H1 (cell line): ENCODE results near the gene ZYX. TPM values are rescaled to one million over a fixed set of nuclear protein-coding genes. Genes with fewer than 3 reads are reported as not detected.

Source experiments
- CTCF ChIA-PET: fragments of 300-600 bp; sonication (Branson Sonifier 250); formaldehyde crosslinking; loops from one replicate; lab custom pipeline; 2021; ENCODE audit not compliant: partially characterized antibody; lab: Charles Lee
- POLR2A ChIA-PET: fragments of 300-600 bp; sonication (Branson Sonifier 250); formaldehyde crosslinking; loops from one replicate; lab custom pipeline; 2021; ENCODE audit warnings: inconsistent platforms; ENCODE audit not compliant: partially characterized antibody; lab: Charles Lee
- DNase-seq, 2 experiments: peaks; one replicate each; pipeline versions ENCODE4 v3.0.0 to v3.0.0-alpha.2; 2010 to 2022; ENCODE audit warnings: low spot score in 2 of 2, low read depth in 1 of 2, mixed read lengths in 1 of 2
- FAIRE-seq: peaks from 2 replicates; lab custom pipeline; 2011; peaks lifted over from hg19 to GRCh38; lab: Jason Lieb, UNC
- H2AFZ ChIP-seq: 2 replicates; pipeline ENCODE4 v1.8.1; 2012; ENCODE audit warnings: low read length, inconsistent platforms
- H2AK5ac ChIP-seq: 2 replicates; pipeline ENCODE4 v1.6.1; 2013; ENCODE audit warnings: low read depth, low read length
- H2BK120ac ChIP-seq: replicated peaks from 2 replicates; pipeline ENCODE3; 2013; ENCODE audit warnings: low read depth, low read length, inconsistent platforms
- H2BK12ac ChIP-seq: 2 replicates; pipeline ENCODE4 v1.6.1; 2013; ENCODE audit warnings: low read depth, low read length
- H2BK15ac ChIP-seq: 2 replicates; pipeline ENCODE4 v1.6.1; 2013; ENCODE audit warnings: low read length
- H2BK20ac ChIP-seq: 2 replicates; pipeline ENCODE4 v1.6.1; 2013; ENCODE audit warnings: low read length
- H2BK5ac ChIP-seq: 2 replicates; pipeline ENCODE4 v1.6.1; 2013; ENCODE audit warnings: low read depth, low read length
- H3K14ac ChIP-seq: 2 replicates; pipeline ENCODE4 v1.6.1; 2013; ENCODE audit warnings: inconsistent platforms; ENCODE audit not compliant: insufficient read length
- H3K18ac ChIP-seq: 2 replicates; pipeline ENCODE4 v1.6.1; 2013; ENCODE audit warnings: low read length; ENCODE audit errors: extremely low read depth
- H3K23ac ChIP-seq: 2 replicates; pipeline ENCODE4 v1.6.1; 2013; ENCODE audit warnings: inconsistent platforms; ENCODE audit not compliant: insufficient read length
- H3K23me2 ChIP-seq: 2 replicates; pipeline ENCODE4 v1.6.1; 2013; ENCODE audit warnings: low read depth, low read length
- H3K27ac ChIP-seq: 2 replicates; pipeline ENCODE4 v1.6.1; 2011; ENCODE audit warnings: low read depth, low read length, inconsistent platforms
- H3K27me3 ChIP-seq, 4 experiments: replicated peaks in 1 of 4; 1 replicate in 1 of 4; 2 replicates in 3 of 4; pipeline versions ENCODE4 v1.6.1 to v1.8.1; 2011 to 2013; ENCODE audit warnings: low read length in 3 of 4, mild to moderate bottlenecking in 3 of 4, inconsistent platforms in 2 of 4, mixed read lengths in 2 of 4, moderate library complexity in 1 of 4; ENCODE audit not compliant: control insufficient read depth in 3 of 4, insufficient read depth in 3 of 4; ENCODE audit errors: extremely low read depth in 1 of 4
- H3K36me3 ChIP-seq, 4 experiments: 2 replicates each; pipeline versions ENCODE4 v1.6.1 to v1.8.1; 2011 to 2013; ENCODE audit warnings: mild to moderate bottlenecking in 4 of 4, low read length in 3 of 4, moderate library complexity in 2 of 4, control low read depth in 1 of 4, inconsistent platforms in 1 of 4; ENCODE audit not compliant: insufficient read depth in 4 of 4, control insufficient read depth in 2 of 4
- H3K4ac ChIP-seq: replicated peaks from 2 replicates; pipeline ENCODE3; 2013; ENCODE audit warnings: low read length, low read depth, mixed read lengths, inconsistent platforms; ENCODE audit not compliant: insufficient read length
- H3K4me1 ChIP-seq, 4 experiments: replicated peaks in 1 of 4; 1 replicate in 1 of 4; 2 replicates in 3 of 4; pipeline versions ENCODE4 v1.6.1 to v1.8.1; 2011 to 2013; ENCODE audit warnings: low read length in 3 of 4, inconsistent platforms in 2 of 4, mixed read lengths in 1 of 4; ENCODE audit not compliant: insufficient read depth in 4 of 4, control insufficient read depth in 3 of 4
- H3K4me2 ChIP-seq, 2 experiments: 2 replicates each; pipeline versions ENCODE4 v1.6.1 to v1.8.1; 2011 to 2013; ENCODE audit warnings: low read depth in 2 of 2, low read length in 2 of 2, control low read depth in 1 of 2, inconsistent platforms in 1 of 2, mild to moderate bottlenecking in 1 of 2; ENCODE audit not compliant: insufficient read depth in 1 of 2
- H3K4me3 ChIP-seq, 4 experiments: fragments of 200-600, 300-600 bp in 1 of 4; sonication (generic), shearing (Covaris generic), sonication (Bioruptor Twin) in 1 of 4; 2 replicates each; pipeline versions ENCODE4 v1.5.1 to v1.8.1; 2011 to 2016; ENCODE audit warnings: low read length in 4 of 4, low read depth in 3 of 4, control low read depth in 2 of 4, inconsistent platforms in 2 of 4, mild to moderate bottlenecking in 2 of 4, mixed read lengths in 1 of 4, moderate library complexity in 1 of 4; ENCODE audit not compliant: insufficient read depth in 2 of 4; ENCODE audit errors: extremely low read depth in 1 of 4
- H3K56ac ChIP-seq: replicated peaks from 2 replicates; pipeline ENCODE3; 2013; ENCODE audit warnings: low read depth, mild to moderate bottlenecking, mixed read lengths, low read length, inconsistent platforms; ENCODE audit not compliant: insufficient read length
- H3K79me1 ChIP-seq: 2 replicates; pipeline ENCODE4 v1.6.1; 2013; ENCODE audit warnings: low read depth, low read length, control low read depth
- H3K79me2 ChIP-seq, 2 experiments: 2 replicates each; pipeline versions ENCODE4 v1.6.1 to v1.8.1; 2012 to 2013; ENCODE audit warnings: low read length in 2 of 2, mild to moderate bottlenecking in 2 of 2, inconsistent platforms in 1 of 2; ENCODE audit not compliant: insufficient read depth in 2 of 2, control insufficient read depth in 1 of 2
- H3K9ac ChIP-seq, 4 experiments: replicated peaks in 1 of 4; 1 replicate in 1 of 4; 2 replicates in 3 of 4; pipeline versions ENCODE4 v1.6.1 to v1.8.1; 2011 to 2013; ENCODE audit warnings: low read depth in 3 of 4, low read length in 3 of 4, control low read depth in 2 of 4, mild to moderate bottlenecking in 2 of 4, moderate library complexity in 2 of 4, inconsistent platforms in 1 of 4; ENCODE audit errors: extremely low read depth in 1 of 4
- H3K9me3 ChIP-seq, 2 experiments: 2 replicates each; pipeline versions ENCODE4 v1.6.1 to v1.8.1; 2012 to 2013; ENCODE audit warnings: mild to moderate bottlenecking in 2 of 2, moderate library complexity in 2 of 2, control low read depth in 1 of 2, inconsistent platforms in 1 of 2, low read depth in 1 of 2, low read length in 1 of 2, mixed read lengths in 1 of 2; ENCODE audit not compliant: insufficient read depth in 2 of 2
- H4K20me1 ChIP-seq, 2 experiments: replicated peaks in 1 of 2; 2 replicates each; pipeline versions ENCODE3 to v1.8.1; 2011 to 2013; ENCODE audit warnings: inconsistent platforms in 2 of 2, low read length in 2 of 2, mild to moderate bottlenecking in 1 of 2; ENCODE audit not compliant: insufficient read depth in 2 of 2, control insufficient read depth in 1 of 2
- H4K5ac ChIP-seq: 2 replicates; pipeline ENCODE4 v1.6.1; 2013; ENCODE audit warnings: low read length, low read depth, mixed read lengths, inconsistent platforms; ENCODE audit not compliant: insufficient read length
- H4K8ac ChIP-seq: 2 replicates; pipeline ENCODE4 v1.8.0; 2013; ENCODE audit warnings: mild to moderate bottlenecking, moderate library complexity, low read length, inconsistent platforms; ENCODE audit not compliant: insufficient read depth; ENCODE audit errors: extremely low read depth
- H4K91ac ChIP-seq: replicated peaks from 2 replicates; pipeline ENCODE3; 2013; ENCODE audit warnings: low read length, mixed read lengths, inconsistent platforms; ENCODE audit not compliant: insufficient read length
- CHD1 ChIP-seq: IDR thresholded peaks from 2 replicates; pipeline ENCODE4 v1.6.1; 2012; ENCODE audit warnings: low read depth, low read length, improper control_type of control experiment
- CREB1 ChIP-seq: IDR thresholded peaks from 2 replicates; pipeline ENCODE4 v1.6.1; 2012; ENCODE audit warnings: inconsistent platforms
- CTBP2 ChIP-seq: IDR thresholded peaks from 2 replicates; pipeline ENCODE4 v1.7.0; 2011; ENCODE audit warnings: borderline replicate concordance, mild to moderate bottlenecking, moderate library complexity, mixed read lengths, low read length; ENCODE audit not compliant: insufficient read depth, insufficient read length
- E2F6 ChIP-seq: IDR thresholded peaks from 2 replicates; pipeline ENCODE4 v1.6.1; 2012; ENCODE audit warnings: inconsistent platforms
- HDAC2 ChIP-seq, 2 experiments: fragments of 300-600 bp in 1 of 2; sonication (generic) in 1 of 2; IDR thresholded peaks; 2 replicates each; pipeline ENCODE4 v1.6.1; 2011 to 2012; ENCODE audit warnings: low read depth in 2 of 2, low read length in 2 of 2, mild to moderate bottlenecking in 2 of 2, moderate library complexity in 2 of 2, borderline replicate concordance in 1 of 2, inconsistent platforms in 1 of 2
- KDM4A ChIP-seq: IDR thresholded peaks from one replicate; pipeline ENCODE4 v1.7.1; 2012; ENCODE audit warnings: low read depth, mild to moderate bottlenecking, moderate library complexity, low read length, inconsistent platforms; ENCODE audit not compliant: severe bottlenecking
- POU5F1 ChIP-seq: IDR thresholded peaks from 2 replicates; pipeline ENCODE4 v1.6.1; 2011; ENCODE audit warnings: low read depth, mild to moderate bottlenecking, low read length, moderate library complexity
- SAP30 ChIP-seq: fragments of 300-600 bp; sonication (generic); IDR thresholded peaks from 2 replicates; pipeline ENCODE4 v1.7.1; 2012; ENCODE audit warnings: low read length, moderate library complexity, mild to moderate bottlenecking, inconsistent platforms; ENCODE audit not compliant: insufficient read depth, insufficient replicate concordance
- SIX5 ChIP-seq: IDR thresholded peaks from 2 replicates; pipeline ENCODE4 v1.6.1; 2011; ENCODE audit warnings: mild to moderate bottlenecking, low read depth, low read length
- TCF12 ChIP-seq: IDR thresholded peaks from 2 replicates; pipeline ENCODE4 v1.6.1; 2011; ENCODE audit warnings: low read depth, mild to moderate bottlenecking, low read length
- ZNF274 ChIP-seq: IDR thresholded peaks from 2 replicates; pipeline ENCODE4 v1.7.0; 2012; ENCODE audit warnings: low read length, borderline replicate concordance; ENCODE audit errors: extremely low read depth
- WGBS, 2 experiments: shearing (Covaris generic) in 1 of 2; methylation state at CpG; one replicate each; pipeline versions ENCODE4 v1.1.6 to v1.1.7; 2013 to 2015; ENCODE audit warnings: low lambda C conversion rate in 2 of 2, mixed read lengths in 2 of 2, inconsistent platforms in 1 of 2, low coverage in 1 of 2, missing lambda C conversion rate in 1 of 2; ENCODE audit not compliant: insufficient replicate concordance in 2 of 2, insufficient coverage in 1 of 2, insufficient read length in 1 of 2; ENCODE audit errors: extremely low coverage in 1 of 2, missing lambda C conversion rate in 1 of 2; 5-methylcytosine and 5-hydroxymethylcytosine counted together
- polyA plus RNA-seq, 7 experiments: library from polyadenylated mRNA; depleted of rRNA in 3 of 7; stranded (reverse) in 5 of 7; unstranded in 2 of 7; fragments of >200 nt in 5 of 7; fragments of 200-250 nt in 2 of 7; gene quantifications; 1 replicate in 5 of 7; 2 replicates in 1 of 7; 4 replicates in 1 of 7; pipeline versions ENCODE4 v1.2.1 to v1.2.3, GENCODE V29; 2011 to 2013; ENCODE audit warnings: missing spikeins in 2 of 7, mixed read lengths in 2 of 7
- total RNA-seq: library from RNA; stranded (reverse); fragmentation: NEBNext Ultra II Directional; extraction: Animal tissue kit (Norgen Biotek cat#: 25700); gene quantifications from 2 replicates; pipeline ENCODE4 v1.2.1, GENCODE V29; 2021

ZYX gene
- total and polyA plus RNA-seq, 2 of the 8 experiments (the other 6 are each of a cell fraction or from before 2014, with no cell fraction given) = 40.6 to 159 TPM

- H3K9ac ChIP-seq = no peak overlapping the region
- ChIA-PET CTCF (interaction anchor here (0.9 to 23.5 kb wide), 7 partner anchors 13 to 110 kb away, joined by 3 to 359 read pairs (median 18); partner anchors contain the start of genes EPHA1 and ZYX), POLR2A (interaction anchor here (0.6 to 25.2 kb wide), 9 partner anchors 10 to 517 kb away, joined by 3 to 518 read pairs (median 5); partner anchors contain the start of genes EPHA1, FAM131B and ZYX)
- H3K36me3 ChIP-seq = peaks cover 45 to 94% (median 88%) of the 10 kb centered on the region in 4 experiments
- H3K4me2 ChIP-seq = no peak overlapping the region
- no peak overlapping the region for H4K8ac ChIP-seq
- H2BK12ac ChIP-seq = no peak overlapping the region
- no peak overlapping the region for H3K56ac ChIP-seq
- H3K79me2 ChIP-seq = no peaks in the 10 kb centered on the region
- no peak overlapping the region for H2AFZ ChIP-seq
- peaks cover 29 to 45% of the 10 kb centered on the region in 2 experiments for H4K20me1 ChIP-seq
- H3K14ac ChIP-seq = no peak overlapping the region
- FAIRE-seq (no peak), DNase-seq (no peak)
- H2BK15ac ChIP-seq = no peak overlapping the region
- H3K27ac ChIP-seq = no peak overlapping the region
- H3K79me1 ChIP-seq = peaks cover 6% of the 10 kb centered on the region
- H2BK5ac ChIP-seq = no peak overlapping the region
- H4K91ac ChIP-seq = no peak overlapping the region
- no peak overlapping the region for H2AK5ac ChIP-seq
- no peak overlapping the region for H2BK20ac ChIP-seq
- H3K23ac ChIP-seq = no peak overlapping the region
- H3K4me1 ChIP-seq = no peaks in the 10 kb centered on the region; a peak in 1 of 7 replicates
- no peaks in the 10 kb centered on the region for H3K23me2 ChIP-seq
- H4K5ac ChIP-seq = no peak overlapping the region
- H3K18ac ChIP-seq = no peak overlapping the region
- 93% methylated on average over 13 of the region's 14 CpGs; no CpG with 5 or more reads in 1 of the 2 experiments for WGBS, 2 experiments
- no peak overlapping the region for H3K4ac ChIP-seq
- H3K9me3 ChIP-seq = no peaks in the 10 kb centered on the region
- no peak overlapping the region for H2BK120ac ChIP-seq
- H3K27me3 ChIP-seq = no peaks in the 10 kb centered on the region
- H3K4me3 ChIP-seq = no peak overlapping the region
- TF ChIP-seq CHD1 = no peak
- TF ChIP-seq SAP30 = no peak
- TF ChIP-seq E2F6 = no peak
- no peak for TF ChIP-seq HDAC2 (IDR thresholded peaks at IDR 0.05; ENCODE audit: borderline replicate concordance in 1 of 2, low read depth in 2 of 2, low read length in 2 of 2)
- TF ChIP-seq CTBP2 = no peak
- no peak for TF ChIP-seq SIX5
- no peak for TF ChIP-seq CREB1
- TF ChIP-seq KDM4A = no peak
- TF ChIP-seq POU5F1 = no peak
- no peak for TF ChIP-seq TCF12
- no peak for TF ChIP-seq ZNF274
Observed at GRCh38 chr7:143393267-143394041, 12.3 kb downstream of the ZYX start.
